Raji (cell line): ENCODE results near the gene STX8.

Experiments
- POLR2A ChIP-seq: IDR thresholded peaks from 2 replicates; pipeline ENCODE4 v1.6.1; 2011; ENCODE audit warnings: low read depth, low read length, control low read depth; ENCODE audit not compliant: insufficient read depth

The STX8 gene

DNA sequence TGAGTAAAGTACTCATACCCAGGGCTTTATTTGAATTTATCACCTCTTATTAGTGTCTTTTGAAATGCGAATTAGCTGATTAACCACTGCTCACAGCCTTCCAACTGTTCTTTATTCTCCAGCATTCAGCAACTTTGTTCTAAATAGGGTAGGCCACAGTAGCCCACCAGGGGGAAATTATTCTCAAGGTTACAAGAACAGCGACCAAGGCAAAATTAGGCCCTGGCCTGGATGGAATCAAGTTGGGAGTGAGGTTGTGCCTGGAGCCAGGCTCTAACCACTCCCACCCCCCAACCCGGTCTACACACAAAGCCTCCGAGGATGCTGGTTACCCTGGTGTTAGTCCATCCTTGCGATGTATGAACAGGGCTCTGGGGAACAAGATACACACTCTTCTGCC is 245.5 kb downstream of the STX8 start:
- no peak for TF ChIP-seq POLR2A

DNA sequence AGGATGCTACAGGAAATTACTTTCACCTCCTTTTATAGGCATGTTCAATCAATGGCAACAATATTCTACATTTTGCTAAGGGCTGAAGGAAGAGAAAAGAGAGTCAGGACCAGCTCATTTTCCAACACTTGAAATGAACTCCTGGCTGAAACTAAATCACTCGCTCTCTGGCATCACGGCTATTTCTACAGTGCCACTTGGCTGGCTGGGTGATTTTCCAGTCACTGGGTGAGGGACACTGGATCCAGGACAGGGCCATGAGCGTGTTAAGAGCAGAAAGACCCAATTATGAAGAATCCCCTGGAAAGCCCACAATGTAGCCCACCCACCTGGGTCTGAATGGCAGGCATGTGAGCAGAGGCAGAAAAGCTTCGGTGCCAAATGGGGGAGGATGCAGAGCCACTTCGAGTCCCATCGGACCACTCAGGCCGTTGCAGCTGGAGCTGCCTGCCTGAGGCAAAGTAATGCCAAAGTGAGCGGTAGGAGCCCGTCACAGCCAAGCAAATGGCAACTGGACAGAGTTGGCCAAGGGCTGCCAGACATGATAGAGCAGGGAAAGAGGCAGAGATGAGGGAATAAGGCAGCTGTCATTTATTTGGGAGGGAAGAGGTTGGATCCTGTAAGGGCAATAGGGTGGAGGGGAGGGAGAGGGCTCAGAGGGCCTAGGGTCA is 246.2 kb downstream of the STX8 start:
- TF ChIP-seq POLR2A = no peak

DNA sequence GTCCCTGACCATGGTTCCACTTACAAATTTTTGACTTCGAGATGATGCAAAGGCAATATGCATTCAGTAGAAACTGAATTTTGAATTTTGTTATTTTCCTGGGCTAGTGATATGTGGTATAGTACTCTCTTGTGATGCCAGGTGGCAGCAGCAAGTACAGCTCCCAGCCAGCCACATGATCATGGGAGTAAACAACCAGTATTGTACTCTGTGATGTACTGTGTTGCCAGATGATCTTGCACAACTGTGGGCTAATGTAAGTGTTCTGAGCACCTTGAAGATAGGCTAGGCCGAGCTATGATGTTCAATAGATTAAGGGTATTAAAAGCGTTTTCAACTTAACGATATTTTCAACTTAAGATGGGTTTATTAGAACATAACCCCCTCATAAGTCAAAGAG is 250.8 kb downstream of the STX8 start:
- TF ChIP-seq POLR2A = no peak

DNA sequence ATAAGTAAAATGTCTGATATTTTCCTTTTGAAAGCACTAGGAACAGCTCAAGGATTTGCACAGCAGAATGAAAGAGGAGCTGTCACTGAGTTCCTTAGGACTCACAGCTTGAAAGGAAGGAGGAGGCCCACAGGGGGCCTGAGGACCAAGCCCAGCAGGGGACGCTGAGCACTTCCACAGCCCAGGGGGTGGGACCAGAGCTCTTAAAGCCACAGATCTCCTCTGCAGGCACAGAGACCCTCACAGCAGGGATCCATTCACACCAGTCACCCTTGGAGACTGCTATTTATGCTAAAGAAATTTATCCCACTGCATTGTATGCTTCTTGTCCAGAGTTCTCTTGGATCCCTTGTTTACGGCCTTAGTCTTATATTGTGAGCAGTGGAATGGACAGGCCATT is 253.3 kb downstream of the STX8 start:
- TF ChIP-seq POLR2A = no peak

DNA sequence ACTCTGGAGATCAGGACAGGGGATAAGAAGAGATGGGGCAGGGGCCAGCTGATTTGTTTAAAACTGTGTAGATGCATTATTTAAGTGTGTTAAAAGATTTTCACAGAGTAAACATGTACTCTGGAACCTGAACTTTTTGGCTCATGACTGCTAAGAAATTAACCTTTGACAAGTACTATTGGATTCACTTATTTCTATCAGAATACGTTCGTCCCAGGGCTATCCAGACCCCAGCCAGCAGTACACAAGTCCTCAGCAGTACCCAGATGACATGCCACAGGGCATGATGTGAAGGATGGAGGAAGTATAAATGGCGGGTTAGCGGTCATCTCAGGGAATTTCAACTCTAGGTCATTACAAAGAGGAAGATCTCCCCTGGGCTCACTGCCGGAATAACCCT is 253.7 kb downstream of the STX8 start:
- no peak for TF ChIP-seq POLR2A

DNA sequence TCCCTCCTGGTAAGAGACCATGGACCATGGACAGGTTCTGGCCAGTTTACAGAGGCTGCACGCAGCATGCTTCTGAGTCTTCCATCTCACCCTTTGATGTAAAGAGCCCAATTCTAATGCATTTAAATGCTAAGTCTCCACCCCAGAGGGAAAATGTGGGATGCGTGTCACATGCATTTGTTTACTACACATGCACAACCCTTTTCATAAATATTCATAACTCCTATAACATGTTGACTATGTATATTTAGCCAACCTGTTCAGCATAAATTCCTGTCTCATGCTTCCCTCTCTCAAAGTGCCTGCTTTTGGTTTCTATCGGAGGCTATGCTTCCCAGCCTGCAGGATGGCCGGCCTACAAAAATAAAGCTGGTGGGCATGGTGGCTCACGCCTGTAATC is 260.3 kb downstream of the STX8 start:
- TF ChIP-seq POLR2A = no peak

DNA sequence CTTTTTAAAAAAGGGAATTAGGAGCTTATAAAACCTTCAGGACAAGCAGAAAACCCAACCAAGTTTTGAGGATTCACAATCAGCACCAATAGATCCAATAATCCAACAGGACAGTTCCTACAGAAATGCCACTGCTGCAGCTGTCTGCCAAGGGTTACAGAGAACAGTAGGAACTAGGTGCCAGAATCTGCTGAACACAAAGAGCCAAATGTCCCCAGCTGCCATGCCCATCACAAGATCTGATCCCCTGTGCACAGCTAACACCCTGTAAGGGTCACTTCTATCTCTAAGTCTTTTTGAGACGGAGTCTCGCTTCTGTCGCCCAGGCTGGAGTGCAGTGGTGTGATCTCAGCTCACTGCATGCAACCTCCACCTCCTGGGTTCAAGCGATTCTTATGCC is 262.3 kb downstream of the STX8 start:
- TF ChIP-seq POLR2A = no peak

DNA sequence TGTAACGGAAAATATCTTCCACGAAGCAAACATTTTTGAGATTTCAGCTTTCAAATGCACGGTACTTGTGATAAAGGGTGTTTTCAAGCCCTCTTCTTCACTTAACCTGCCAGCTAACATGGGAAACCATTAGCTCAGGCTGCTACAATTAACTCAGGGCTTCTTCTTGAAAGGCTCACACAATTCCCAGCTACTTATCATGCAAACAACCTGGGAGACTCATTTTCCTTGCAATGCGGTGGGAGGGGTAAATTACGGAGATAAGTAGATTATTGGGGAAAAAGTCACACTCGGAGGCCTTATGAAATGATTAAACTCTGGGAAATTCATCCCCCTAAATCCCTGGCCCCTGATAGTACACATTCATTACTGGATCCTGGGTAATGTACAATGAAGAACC is 266.4 kb downstream of the STX8 start:
- TF ChIP-seq POLR2A = no peak

DNA sequence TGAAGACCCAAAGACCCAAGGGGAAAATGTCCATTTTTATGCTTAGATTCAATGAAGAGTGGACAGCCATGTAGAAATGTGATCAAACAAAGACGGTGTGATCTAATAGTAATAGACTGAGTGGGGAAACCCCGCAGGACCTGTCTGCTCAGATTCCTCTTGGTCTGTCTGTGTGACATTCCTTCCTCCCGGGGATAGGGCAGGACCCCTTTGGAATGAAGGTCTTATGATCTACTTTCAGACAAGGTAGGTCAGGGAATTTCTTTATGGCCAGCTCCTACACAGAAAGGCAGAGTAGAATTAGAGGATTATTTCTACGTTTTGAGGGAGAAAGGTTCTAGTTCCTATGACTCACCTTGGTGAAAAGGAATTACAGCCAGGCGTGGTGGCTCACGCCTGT is 267.6 kb downstream of the STX8 start:
- no peak for TF ChIP-seq POLR2A

DNA sequence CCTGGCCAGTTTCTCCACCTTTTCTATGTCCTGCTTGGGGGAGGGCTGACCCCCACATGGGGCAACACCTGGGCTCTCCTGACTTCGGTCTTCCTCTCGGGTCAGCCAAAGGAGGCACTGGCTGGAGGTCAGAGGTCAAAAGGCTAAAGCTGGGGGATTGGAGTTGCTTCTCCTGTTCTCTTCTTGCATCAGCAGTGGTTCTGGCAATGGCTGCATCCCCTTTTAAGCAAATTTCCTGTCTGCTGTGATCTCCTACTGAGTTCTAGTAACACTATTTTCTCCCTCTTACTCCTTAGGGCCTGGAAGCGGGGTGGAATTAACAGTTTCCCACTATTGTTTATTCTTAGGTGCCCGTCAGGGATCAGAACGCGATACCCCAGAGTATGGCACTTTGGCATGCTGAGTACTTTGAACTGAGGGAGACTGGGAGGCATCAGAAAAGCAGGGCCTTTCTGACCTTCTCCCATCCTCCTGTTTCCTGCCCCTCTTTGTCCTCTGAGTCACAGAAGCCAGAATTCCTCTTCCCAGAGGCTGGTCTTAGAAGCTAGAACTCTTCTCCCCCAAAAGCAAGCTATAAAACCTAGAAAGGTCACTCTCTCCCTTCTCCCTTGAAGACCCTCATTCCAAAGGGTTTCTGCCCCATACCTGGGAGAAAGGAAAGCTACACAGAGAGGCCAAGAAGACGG is 268.2 kb downstream of the STX8 start:
- TF ChIP-seq POLR2A = no peak

DNA sequence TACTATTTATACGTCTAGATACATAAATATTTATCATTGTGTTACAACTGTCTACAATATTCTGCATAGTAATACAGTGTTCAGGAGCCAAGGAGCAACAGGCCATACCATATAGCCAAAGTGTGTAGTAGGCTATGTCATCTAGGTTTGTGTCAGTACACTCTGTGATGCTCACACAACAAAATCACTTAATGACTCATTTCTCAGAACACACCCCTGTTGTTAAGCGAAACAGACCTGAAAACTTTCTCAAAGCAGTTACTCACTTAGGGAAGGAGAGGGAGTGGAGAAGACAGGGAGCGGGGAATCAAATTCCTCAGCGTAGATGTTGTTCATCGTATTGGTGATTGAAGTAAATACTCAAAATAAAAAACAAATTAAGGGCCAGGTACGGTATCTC is 269.5 kb downstream of the STX8 start:
- no peak for TF ChIP-seq POLR2A

DNA sequence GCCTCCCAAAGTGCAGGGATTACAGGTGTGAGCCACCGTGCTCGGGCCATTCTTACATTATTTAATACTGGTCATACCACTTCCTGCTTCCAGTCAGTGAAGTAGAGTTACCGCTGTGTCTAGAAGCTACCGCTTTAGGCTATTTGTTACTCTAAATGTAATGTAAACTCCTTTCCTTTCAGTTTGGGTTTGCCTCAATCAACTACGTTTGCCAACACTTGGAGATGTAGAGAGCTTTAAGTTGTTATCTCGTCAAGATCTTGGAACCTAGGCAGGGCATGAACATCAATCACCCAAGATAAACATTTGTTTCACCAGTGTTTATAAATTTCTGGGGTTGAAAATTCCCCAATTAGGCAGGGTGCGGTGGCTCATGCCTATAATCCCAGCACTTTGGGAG is 275.9 kb downstream of the STX8 start:
- no peak for TF ChIP-seq POLR2A

DNA sequence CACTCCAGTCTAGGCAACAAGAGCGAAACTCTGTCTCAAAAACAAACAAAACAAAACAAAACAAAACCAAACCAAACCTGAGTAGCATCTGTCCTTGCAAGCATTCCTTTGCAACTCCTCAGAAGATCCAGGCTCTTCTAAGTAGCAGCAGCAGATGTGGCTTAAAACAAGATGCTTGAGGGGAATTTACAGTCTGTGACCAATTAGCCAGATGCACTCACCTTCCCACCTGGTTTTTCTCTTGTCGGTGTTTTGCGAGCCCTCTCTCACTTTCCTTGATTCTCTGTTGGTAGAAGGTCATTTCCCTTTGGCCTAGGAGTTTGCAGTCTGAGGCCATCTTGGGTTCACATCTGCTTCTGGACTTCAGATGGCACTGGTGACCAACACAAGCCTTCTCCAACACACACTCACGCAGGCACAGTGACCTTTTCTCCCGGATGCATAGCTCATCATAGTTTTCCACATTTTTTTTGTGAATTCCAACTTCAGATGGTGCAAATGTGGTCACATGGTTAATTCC is 276.8 kb downstream of the STX8 start:
- no peak for TF ChIP-seq POLR2A

DNA sequence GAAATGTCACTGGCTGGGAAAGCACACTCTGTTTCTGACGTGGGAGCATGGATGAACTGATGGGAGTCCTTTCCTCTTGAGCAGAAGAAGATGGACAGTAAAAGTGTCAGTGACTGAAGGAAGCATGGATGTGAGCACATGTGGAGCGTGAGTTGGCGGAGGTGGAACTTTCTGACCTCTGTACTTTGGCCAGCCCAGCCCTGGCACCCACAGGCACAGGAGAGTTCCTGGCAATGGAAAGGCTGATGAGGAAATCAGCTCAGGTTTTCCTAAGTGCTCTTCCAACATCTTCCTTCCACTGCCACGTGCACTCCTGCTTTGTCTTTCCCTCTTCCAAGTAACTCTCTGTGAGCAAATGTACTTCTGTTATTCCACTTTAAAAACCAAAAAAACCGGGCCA is 277.5 kb downstream of the STX8 start:
- TF ChIP-seq POLR2A = no peak

DNA sequence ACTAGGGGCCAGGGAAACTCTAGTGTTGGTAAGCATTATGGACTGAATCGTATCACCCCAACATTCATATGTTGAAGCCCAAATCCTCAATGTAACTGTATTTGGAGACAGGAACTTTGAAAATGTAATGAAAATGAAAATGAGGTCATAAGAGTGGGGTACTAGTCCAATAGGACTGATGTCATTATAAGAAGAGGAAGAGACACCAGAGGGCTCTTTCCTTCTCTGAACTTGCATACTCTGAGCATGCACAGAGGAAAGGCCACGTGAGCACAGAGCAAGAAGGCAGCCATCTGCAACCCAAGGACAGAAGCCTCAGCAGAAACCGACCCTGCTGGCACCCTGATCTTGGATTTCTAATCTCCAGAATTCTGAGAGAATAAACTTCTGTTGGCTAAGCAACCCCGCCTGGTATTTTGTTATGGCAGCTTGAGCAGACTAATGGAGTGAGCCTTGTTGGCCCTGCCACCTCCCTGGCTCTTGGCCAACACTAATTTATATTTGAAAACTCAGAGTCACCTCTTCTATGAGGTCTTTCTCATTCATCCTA is 280.9 kb downstream of the STX8 start:
- no peak for TF ChIP-seq POLR2A

DNA sequence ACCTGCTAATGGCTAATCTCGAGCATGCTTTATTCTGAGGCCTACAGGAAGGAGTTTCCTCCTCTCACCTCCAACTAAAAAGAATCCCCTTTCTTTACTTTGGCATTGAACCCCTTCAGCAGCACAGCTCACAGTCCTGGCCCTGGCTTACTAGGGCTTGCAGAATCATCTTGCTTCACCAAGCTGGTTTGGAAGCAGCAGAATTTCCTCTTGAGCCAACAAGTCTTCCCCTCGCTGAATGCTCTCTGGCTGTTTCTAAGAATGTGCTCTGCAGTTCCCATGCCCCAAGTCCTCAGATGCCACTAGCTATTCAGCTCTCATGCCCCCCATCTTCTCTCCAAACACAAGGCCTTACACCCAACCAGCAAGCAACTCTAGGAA is 283.1 kb downstream of the STX8 start:
- no peak for TF ChIP-seq POLR2A

DNA sequence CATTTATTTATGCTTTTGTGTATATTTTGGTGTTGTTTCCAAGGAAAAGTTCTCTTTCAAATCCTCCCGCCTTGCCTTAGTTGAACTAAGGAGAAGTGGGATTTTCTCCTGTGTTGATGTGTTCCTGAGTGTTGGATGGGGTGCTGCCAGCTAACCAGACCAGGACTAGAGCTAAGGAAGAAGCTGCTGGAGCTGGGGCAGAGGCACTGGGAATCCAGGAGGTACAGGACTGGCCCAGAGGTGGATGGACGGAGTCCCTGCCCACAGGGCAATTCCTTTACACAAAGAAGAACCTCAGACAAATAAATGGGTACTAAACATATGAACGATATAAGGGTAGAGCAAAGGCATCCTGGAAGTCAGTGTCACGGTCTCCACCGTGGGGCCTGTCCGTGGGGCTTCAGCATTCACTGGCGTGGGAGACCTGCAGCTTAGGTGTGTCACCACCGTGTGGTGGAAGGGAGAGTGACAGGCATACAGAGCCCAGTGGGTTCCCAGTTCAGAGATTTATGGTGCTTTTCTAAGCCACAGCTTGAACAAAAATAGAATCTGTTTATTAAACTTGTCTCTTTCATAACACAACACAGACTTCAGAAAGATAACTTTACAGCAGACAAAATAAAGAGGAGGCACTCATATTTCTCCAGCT is 283.6 kb downstream of the STX8 start:
- TF ChIP-seq POLR2A = no peak

DNA sequence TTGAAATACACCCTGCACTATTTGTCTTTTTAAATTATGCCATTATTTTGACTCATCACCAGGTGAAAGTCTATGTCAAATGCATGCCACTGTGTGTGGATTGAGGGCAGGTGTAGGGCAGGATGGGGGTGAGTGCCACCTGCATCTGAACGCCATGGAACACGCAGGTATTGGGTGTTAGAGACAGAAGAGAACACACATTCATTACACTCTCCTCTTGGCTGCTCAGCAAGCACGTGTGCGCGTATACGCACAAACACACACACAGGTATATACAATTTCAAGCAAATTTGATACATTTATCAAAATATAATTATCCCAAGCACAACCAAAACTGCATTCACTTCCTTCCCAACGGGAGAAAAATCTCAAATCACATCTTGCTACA is 285.4 kb downstream of the STX8 start:
- TF ChIP-seq POLR2A = no peak
